Stimulated activated CD4-positive, alpha-beta T cell treated with anti-CD3 and anti-CD28 coated beads, Interleukin-12 subunit alpha, Interleukin-12 subunit beta, amount 100 ng/mL, for 48 hours (primary cell): ENCODE data around the gene NRP1.

Experiments
- DNase-seq, 3 donors: peaks; one replicate each; pipeline ENCODE4 v3.0.0-alpha.2; 2020; ENCODE audit warnings: low read depth in 2 of 3, low spot score in 1 of 3

The NRP1 gene

GRCh38 chr10:33293531-33294170, 40.8 kb downstream of the NRP1 start:
- DNase-seq: no peak

- no peak for DNase-seq
Measured at GRCh38 chr10:33293076-33293475, 41.4 kb downstream of the NRP1 start.

- no peak for DNase-seq
Measured at GRCh38 chr10:33291053-33291592, 43.3 kb downstream of the NRP1 start.

GRCh38 chr10:33290321-33291052, 44.0 kb downstream of the NRP1 start:
- DNase-seq: no peak

GRCh38 chr10:33289776-33290175, 44.7 kb downstream of the NRP1 start:
- DNase-seq: no peak

GRCh38 chr10:33288127-33288526, 46.3 kb downstream of the NRP1 start:
- DNase-seq: no peak

- DNase-seq: no peak
Measured at GRCh38 chr10:33287112-33287511, 47.4 kb downstream of the NRP1 start.

- DNase-seq: no peak
Measured at GRCh38 chr10:33286157-33286934, 48.1 kb downstream of the NRP1 start.

GRCh38 chr10:33284945-33285344, 49.5 kb downstream of the NRP1 start:
- no peak for DNase-seq

GRCh38 chr10:33279811-33280602, 54.5 kb downstream of the NRP1 start:
- DNase-seq: no peak

- DNase-seq: no peak
Measured at GRCh38 chr10:33279276-33279675, 55.2 kb downstream of the NRP1 start.

GRCh38 chr10:33278198-33278597, 56.3 kb downstream of the NRP1 start:
- DNase-seq: no peak

- no peak for DNase-seq
Measured at GRCh38 chr10:33277135-33277536, 57.3 kb downstream of the NRP1 start.

GRCh38 chr10:33276282-33276923, 58.1 kb downstream of the NRP1 start:
- DNase-seq: no peak

- no peak for DNase-seq
Measured at GRCh38 chr10:33274096-33274785, 60.2 kb downstream of the NRP1 start.

GRCh38 chr10:33273295-33274002, 61.0 kb downstream of the NRP1 start:
- no peak for DNase-seq

GRCh38 chr10:33272635-33273034, 61.8 kb downstream of the NRP1 start:
- DNase-seq: no peak

GRCh38 chr10:33271969-33272583, 62.4 kb downstream of the NRP1 start:
- DNase-seq: no peak

GRCh38 chr10:33270971-33271370, 63.5 kb downstream of the NRP1 start:
- DNase-seq: no peak
